ENCODE measurements around the gene LBHD1. TPM values are rescaled to one million over a fixed set of nuclear protein-coding genes. Genes with fewer than 3 reads are reported as not detected.
A peak's percentile ranks its signal among the peaks of the same experiment; 100 is the strongest.

Gene LBHD1
- 1 to 10 TPM; 2.4 to 5.2 (median 4.4) TPM for polyA plus RNA-seq

- peak within 1 kb of the TSS; percentile 62 for H3K27ac ChIP-seq (ENCODE audit: low read depth, low read length)
- 0 to 1% (median 0%) methylated on average over 58 to 59 of the region's 59 CpGs for WGBS, 3 donors
These were observed at the start of gene LBHD1, which contains the start of gene UQCC3 for GRCh38 chr11:62671608-62672389. LBHD1 (minus strand) TSS chr11:62672267; CDS start chr11:62670031, 2,236 bp downstream. UQCC3 (plus strand) TSS chr11:62671673; CDS start chr11:62671746, 73 bp downstream.

- no peak overlapping the region for H3K27ac ChIP-seq (ENCODE audit: low read depth, low read length)
- WGBS, 3 donors, result 82 to 84% (median 83%) methylated on average over 2 of the region's 2 CpGs
These were observed 47.4 kb upstream of the LBHD1 start for GRCh38 chr11:62719302-62719978.

DNA sequence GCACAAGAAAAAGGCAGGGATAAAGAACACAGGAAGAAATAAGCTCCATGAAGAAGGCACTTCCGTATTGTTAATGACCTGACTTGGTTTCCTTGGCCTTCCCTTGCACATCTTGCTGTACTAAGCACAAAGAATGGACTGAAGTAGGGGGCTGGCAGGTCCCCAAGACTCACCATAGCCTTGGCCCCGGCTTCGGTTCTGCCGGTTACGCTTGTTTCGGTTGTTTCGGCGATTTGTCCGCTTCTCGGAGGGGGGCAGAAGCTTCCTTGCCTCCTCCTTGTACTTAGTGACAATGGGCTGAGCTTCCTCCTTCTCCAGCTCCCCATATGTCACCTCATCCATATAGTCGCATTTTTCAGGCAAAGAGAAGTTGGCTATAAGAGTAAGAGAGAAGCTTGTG is 44.7 kb upstream of the LBHD1 start:
- H3K27ac ChIP-seq (ENCODE audit: low read depth, low read length), result no peak overlapping the region
- WGBS, 3 donors, result 68 to 93% (median 89%) methylated on average over 11 of the region's 11 CpGs

- no peak overlapping the region for H3K27ac ChIP-seq (ENCODE audit: low read depth, low read length)
- WGBS, 3 donors, result 76 to 93% (median 92%) methylated on average over 5 of the region's 5 CpGs
These were observed 44.1 kb upstream of the LBHD1 start for GRCh38 chr11:62716206-62716605.

GRCh38 chr11:62715150-62716130 is 43.4 kb upstream of the LBHD1 start:
- 87 to 93% (median 92%) methylated on average over 24 of the region's 24 CpGs for WGBS, 3 donors

DNA sequence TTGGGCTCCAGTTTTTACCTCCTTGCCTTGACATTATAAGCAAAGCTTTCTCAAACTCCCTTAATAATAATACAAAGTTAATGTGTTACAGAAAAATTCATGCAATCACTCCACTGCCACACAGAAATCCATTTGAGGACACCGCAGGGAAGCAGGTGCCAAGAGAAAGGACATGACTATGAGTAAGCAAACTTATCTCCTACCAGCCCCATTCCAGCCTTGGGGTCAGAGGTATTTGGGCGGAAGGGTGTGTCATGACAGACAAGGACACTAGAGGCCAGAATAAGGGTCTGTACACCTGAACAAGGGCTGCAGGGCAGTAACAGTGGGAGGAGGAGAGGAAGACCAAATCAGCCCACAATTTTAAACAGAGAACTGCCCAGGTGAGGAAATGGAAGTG is 41.3 kb upstream of the LBHD1 start:
- 30 to 93% (median 90%) methylated on average over 2 of the region's 2 CpGs for WGBS, 3 donors
- no peak overlapping the region for H3K27ac ChIP-seq (ENCODE audit: low read depth, low read length)

More at GRCh38 chr11:62715150-62716130, 43.4 kb upstream of the LBHD1 start:
- no peak overlapping the region for H3K27ac ChIP-seq (ENCODE audit: low read depth, low read length)

DNA sequence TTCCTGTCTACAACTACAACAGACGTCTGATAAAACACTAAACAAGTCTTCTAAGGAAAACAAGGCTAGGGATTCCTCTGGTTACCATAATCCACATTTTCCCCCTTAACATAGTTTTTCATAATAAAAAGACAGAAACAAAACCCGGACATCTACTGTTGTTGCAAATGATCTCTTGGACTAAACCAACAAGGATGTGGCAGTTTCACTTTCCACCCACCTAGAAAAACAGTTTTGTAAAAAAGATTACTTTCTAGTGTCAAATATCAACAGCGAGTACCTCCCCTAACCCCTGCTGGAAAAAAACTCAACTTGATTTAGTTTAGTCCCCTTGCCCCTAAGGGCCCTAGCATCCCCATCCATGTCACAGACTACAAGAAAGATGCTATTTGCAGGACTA is 40.8 kb upstream of the LBHD1 start:
- no peak overlapping the region for H3K27ac ChIP-seq (ENCODE audit: low read depth, low read length)
- 20 to 63% (median 57%) methylated on average over 3 of the region's 3 CpGs for WGBS, 3 donors

- 39 to 84% (median 79%) methylated on average over 6 of the region's 6 CpGs for WGBS, 3 donors
- H3K27ac ChIP-seq (ENCODE audit: low read depth, low read length), result no peak overlapping the region
These were observed 40.3 kb upstream of the LBHD1 start for GRCh38 chr11:62712276-62712812.

GRCh38 chr11:62710001-62710345 is 37.9 kb upstream of the LBHD1 start:
- 50 to 70% (median 51%) methylated on average over 7 of the region's 7 CpGs for WGBS, 3 donors
- peak overlapping the region; percentile 80 for H3K27ac ChIP-seq (ENCODE audit: low read depth, low read length)

GRCh38 chr11:62709247-62710000 is 37.4 kb upstream of the LBHD1 start:
- peak overlapping the region; percentile 80 for H3K27ac ChIP-seq (ENCODE audit: low read depth, low read length)
- WGBS, 3 donors, result 0 to 5% (median 1%) methylated on average over 47 of the region's 47 CpGs

- H3K27ac ChIP-seq (ENCODE audit: low read depth, low read length), result no peak overlapping the region
- WGBS, 3 donors, result 2 to 6% (median 4%) methylated on average over 7 of the region's 7 CpGs
These were observed 36.7 kb upstream of the LBHD1 start for GRCh38 chr11:62708793-62709192.

DNA sequence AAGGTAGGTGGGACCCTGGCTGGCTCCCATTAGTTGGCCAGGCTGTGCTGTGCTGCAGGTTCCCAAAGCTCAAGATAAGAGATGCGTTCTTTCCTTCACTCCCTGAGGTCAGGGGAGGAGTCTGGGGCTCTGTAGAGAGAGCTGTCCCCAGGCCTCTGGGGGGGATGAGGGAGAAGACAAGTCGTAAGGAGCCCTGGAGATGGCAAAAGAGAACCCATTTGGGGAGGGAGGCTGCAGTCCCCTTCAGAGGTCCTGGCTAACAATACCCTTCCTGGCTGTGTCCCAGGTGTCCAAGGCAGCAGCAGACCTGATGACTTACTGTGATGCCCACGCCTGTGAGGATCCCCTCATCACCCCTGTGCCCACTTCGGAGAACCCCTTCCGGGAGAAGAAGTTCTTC is 36.3 kb upstream of the LBHD1 start:
- H3K27ac ChIP-seq (ENCODE audit: low read depth, low read length), result no peak overlapping the region
- 68 to 82% (median 73%) methylated on average over 5 of the region's 5 CpGs for WGBS, 3 donors

GRCh38 chr11:62707277-62707861 is 35.3 kb upstream of the LBHD1 start, which contains the start of the genes BSCL2 and GNG3:
BSCL2 (minus strand) TSS chr11:62707424; CDS start chr11:62707195, 229 bp downstream.
GNG3 (plus strand) TSS chr11:62707676; CDS start chr11:62708296, 620 bp downstream.
- H3K27ac ChIP-seq (ENCODE audit: low read depth, low read length), result no peak within 1 kb of the TSS
- WGBS, 3 donors, result 80 to 83% (median 81%) methylated on average over 10 of the region's 10 CpGs

GRCh38 chr11:62706850-62707247 is 34.8 kb upstream of the LBHD1 start:
- H3K27ac ChIP-seq (ENCODE audit: low read depth, low read length), result no peak overlapping the region
- WGBS, 3 donors, result 55 to 87% (median 81%) methylated on average over 8 of the region's 8 CpGs

- no peak overlapping the region for H3K27ac ChIP-seq (ENCODE audit: low read depth, low read length)
- 3 to 6% (median 6%) methylated on average over 58 to 73 of the region's 73 CpGs for WGBS, 3 donors
These were observed 34.1 kb upstream of the LBHD1 start for GRCh38 chr11:62705880-62706849.

GRCh38 chr11:62705413-62705812 is 33.3 kb upstream of the LBHD1 start:
- WGBS, 3 donors, result 23 to 60% (median 56%) methylated on average over 7 of the region's 7 CpGs
- H3K27ac ChIP-seq (ENCODE audit: low read depth, low read length), result no peak overlapping the region
